Panc1 (cell line): ENCODE measurements around the gene UBAP2L. TPM values are rescaled to one million over a fixed set of nuclear protein-coding genes. Genes with fewer than 3 reads are reported as not detected.

ENCODE experiments used
- ATAC-seq: fragments of 200-7000 bp; cut with Tn5 transposase; 2 replicates; pipeline ENCODE4 v1.9.1; 2020; ENCODE audit warnings: mild to moderate bottlenecking, moderate library complexity
- BruUV-seq: library from RNA; stranded (reverse); fragments of 400-500 nt; replicated peaks from 2 replicates; lab custom pipeline; 2021; lab: Mats Ljungman, UMichigan
- CTCF ChIA-PET: fragments of 300-600 bp; sonication (Branson Sonifier 250); formaldehyde crosslinking; loops from one replicate; lab custom pipeline; 2022; ENCODE audit warnings: antibody characterized with exemption; lab: Charles Lee
- POLR2A ChIA-PET: fragments of 300-600 bp; sonication (Branson Sonifier 250); formaldehyde crosslinking; loops from one replicate; lab custom pipeline; 2022; ENCODE audit warnings: antibody characterized with exemption; lab: Charles Lee
- DNase-seq: peaks from one replicate; pipeline ENCODE4 v3.0.0-alpha.2; 2010; ENCODE audit warnings: low read depth, low spot score
- H3K27ac ChIP-seq: 2 replicates; pipeline ENCODE4 v1.5.1; 2011; ENCODE audit warnings: mild to moderate bottlenecking, low read length, inconsistent platforms
- H3K27me3 ChIP-seq: fragments of 200-500 bp; sonication (Bioruptor generic); 2 replicates; pipeline ENCODE4 v1.6.0; 2014; ENCODE audit warnings: low read length, inconsistent platforms; ENCODE audit not compliant: control insufficient read depth, insufficient read depth
- H3K36me3 ChIP-seq: fragments of 200-500 bp; sonication (Bioruptor generic); 2 replicates; pipeline ENCODE4 v1.5.1; 2014; ENCODE audit warnings: inconsistent platforms, mild to moderate bottlenecking, low read length, moderate library complexity; ENCODE audit not compliant: control insufficient read depth, insufficient read depth
- H3K4me1 ChIP-seq: 2 replicates; pipeline ENCODE4 v1.5.1; 2011; ENCODE audit warnings: inconsistent platforms, mild to moderate bottlenecking, low read length, moderate library complexity; ENCODE audit not compliant: control insufficient read depth, insufficient read depth
- H3K4me3 ChIP-seq, 2 experiments: 2 replicates each; pipeline ENCODE4 v1.5.1; 2011 to 2012; ENCODE audit warnings: low read depth in 2 of 2, low read length in 2 of 2, mild to moderate bottlenecking in 2 of 2, inconsistent platforms in 1 of 2, moderate library complexity in 1 of 2
- H3K9me3 ChIP-seq: fragments of 200-500 bp; sonication (Bioruptor generic); 2 replicates; pipeline ENCODE4 v1.5.1; 2014; ENCODE audit warnings: low read depth, mild to moderate bottlenecking, inconsistent platforms, low read length, moderate library complexity; ENCODE audit not compliant: control insufficient read depth, insufficient read depth
- POLR2AphosphoS5 ChIP-seq: IDR thresholded peaks from 2 replicates; pipeline ENCODE4 v1.6.1; 2012; ENCODE audit warnings: mild to moderate bottlenecking, low read depth, low read length, moderate library complexity
- SIN3A ChIP-seq: IDR thresholded peaks from 2 replicates; pipeline ENCODE4 v1.6.1; 2012; ENCODE audit warnings: low read depth, mild to moderate bottlenecking, low read length, moderate library complexity, borderline replicate concordance; ENCODE audit not compliant: insufficient read depth
- TCF7L2 ChIP-seq: IDR thresholded peaks from 2 replicates; pipeline ENCODE4 v1.6.1; 2011; ENCODE audit warnings: mild to moderate bottlenecking, low read depth, low read length, inconsistent platforms
- in situ Hi-C: cut with HindIII; loops from 2 replicates; pipeline ENCODE4 v1.10.0; 2016; ENCODE audit warnings: low sequenced_read_pairs, low pct_unique_long_range_greater_than_20kb
- intact Hi-C: fragments of 100-400 bp; cut with micrococcal nuclease; formaldehyde crosslinking; loops from one replicate; pipeline ENCODE4 v1.10.0; 2022; ENCODE audit not compliant: unreplicated experiment
- total RNA-seq: library from RNA; stranded (reverse); gene quantifications from one replicate; pipeline ENCODE4 v1.2.1, GENCODE V29; 2021; ENCODE audit not compliant: unreplicated experiment
- TF ChIP-seq, protein P1 (sequence below): fragments of 450-650 bp; IDR thresholded peaks from 2 replicates; pipeline ENCODE4 v1.5.1; 2017; ENCODE audit warnings: mild to moderate bottlenecking
- TF ChIP-seq, protein P2 (sequence below), 2 experiments: IDR thresholded peaks; 2 replicates each; pipeline ENCODE4 v1.6.1; 2011 to 2012; ENCODE audit warnings: low read depth in 2 of 2, control low read depth in 1 of 2, low read length in 1 of 2, mild to moderate bottlenecking in 1 of 2, moderate library complexity in 1 of 2; ENCODE audit not compliant: insufficient read depth in 1 of 2

UBAP2L gene
- total RNA-seq, 1 experiment from 2014 or later = 227 TPM

DNA sequence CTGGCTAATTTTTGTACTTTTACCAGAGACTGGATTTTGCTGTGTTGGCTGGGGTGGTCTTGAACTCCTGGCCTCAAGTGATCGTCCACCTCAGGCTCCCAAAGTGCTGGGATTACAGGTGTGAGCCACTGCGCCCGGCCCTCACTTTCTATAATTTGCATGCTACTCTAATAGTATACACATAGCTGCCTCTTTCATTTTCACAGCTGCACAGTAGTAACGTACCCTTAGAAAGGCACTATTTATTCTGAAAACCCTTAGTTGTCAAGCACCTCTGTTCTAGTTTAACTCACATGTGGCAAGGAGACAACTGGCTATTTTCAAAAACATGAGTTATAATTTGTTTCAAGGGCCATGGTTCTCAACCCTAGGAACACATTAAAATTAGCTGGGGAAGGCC lies 46.1 kb upstream of the UBAP2L start:
- TF ChIP-seq SIN3A = no peak
- TF ChIP-seq, protein P1, sequence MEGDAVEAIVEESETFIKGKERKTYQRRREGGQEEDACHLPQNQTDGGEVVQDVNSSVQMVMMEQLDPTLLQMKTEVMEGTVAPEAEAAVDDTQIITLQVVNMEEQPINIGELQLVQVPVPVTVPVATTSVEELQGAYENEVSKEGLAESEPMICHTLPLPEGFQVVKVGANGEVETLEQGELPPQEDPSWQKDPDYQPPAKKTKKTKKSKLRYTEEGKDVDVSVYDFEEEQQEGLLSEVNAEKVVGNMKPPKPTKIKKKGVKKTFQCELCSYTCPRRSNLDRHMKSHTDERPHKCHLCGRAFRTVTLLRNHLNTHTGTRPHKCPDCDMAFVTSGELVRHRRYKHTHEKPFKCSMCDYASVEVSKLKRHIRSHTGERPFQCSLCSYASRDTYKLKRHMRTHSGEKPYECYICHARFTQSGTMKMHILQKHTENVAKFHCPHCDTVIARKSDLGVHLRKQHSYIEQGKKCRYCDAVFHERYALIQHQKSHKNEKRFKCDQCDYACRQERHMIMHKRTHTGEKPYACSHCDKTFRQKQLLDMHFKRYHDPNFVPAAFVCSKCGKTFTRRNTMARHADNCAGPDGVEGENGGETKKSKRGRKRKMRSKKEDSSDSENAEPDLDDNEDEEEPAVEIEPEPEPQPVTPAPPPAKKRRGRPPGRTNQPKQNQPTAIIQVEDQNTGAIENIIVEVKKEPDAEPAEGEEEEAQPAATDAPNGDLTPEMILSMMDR = no peak
- TF ChIP-seq, protein P2, sequence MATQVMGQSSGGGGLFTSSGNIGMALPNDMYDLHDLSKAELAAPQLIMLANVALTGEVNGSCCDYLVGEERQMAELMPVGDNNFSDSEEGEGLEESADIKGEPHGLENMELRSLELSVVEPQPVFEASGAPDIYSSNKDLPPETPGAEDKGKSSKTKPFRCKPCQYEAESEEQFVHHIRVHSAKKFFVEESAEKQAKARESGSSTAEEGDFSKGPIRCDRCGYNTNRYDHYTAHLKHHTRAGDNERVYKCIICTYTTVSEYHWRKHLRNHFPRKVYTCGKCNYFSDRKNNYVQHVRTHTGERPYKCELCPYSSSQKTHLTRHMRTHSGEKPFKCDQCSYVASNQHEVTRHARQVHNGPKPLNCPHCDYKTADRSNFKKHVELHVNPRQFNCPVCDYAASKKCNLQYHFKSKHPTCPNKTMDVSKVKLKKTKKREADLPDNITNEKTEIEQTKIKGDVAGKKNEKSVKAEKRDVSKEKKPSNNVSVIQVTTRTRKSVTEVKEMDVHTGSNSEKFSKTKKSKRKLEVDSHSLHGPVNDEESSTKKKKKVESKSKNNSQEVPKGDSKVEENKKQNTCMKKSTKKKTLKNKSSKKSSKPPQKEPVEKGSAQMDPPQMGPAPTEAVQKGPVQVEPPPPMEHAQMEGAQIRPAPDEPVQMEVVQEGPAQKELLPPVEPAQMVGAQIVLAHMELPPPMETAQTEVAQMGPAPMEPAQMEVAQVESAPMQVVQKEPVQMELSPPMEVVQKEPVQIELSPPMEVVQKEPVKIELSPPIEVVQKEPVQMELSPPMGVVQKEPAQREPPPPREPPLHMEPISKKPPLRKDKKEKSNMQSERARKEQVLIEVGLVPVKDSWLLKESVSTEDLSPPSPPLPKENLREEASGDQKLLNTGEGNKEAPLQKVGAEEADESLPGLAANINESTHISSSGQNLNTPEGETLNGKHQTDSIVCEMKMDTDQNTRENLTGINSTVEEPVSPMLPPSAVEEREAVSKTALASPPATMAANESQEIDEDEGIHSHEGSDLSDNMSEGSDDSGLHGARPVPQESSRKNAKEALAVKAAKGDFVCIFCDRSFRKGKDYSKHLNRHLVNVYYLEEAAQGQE (IDR thresholded peaks at IDR 0.05; ENCODE audit: insufficient read depth in 1 of 2, low read depth in 2 of 2, low read length in 1 of 2) = no peak
- no peak for TF ChIP-seq POLR2AphosphoS5
- no peak for TF ChIP-seq TCF7L2
- DNase-seq (no peak), ATAC-seq (no peak)
- H3K4me3 ChIP-seq = no peak overlapping the region
- intact Hi-C loops (no loop called here), in situ Hi-C loops (no loop called here)
- BruUV-seq = no TSS peak
- H3K27ac ChIP-seq = no peak overlapping the region
- H3K27me3 ChIP-seq = no peaks in the 10 kb centered on the region
- H3K9me3 ChIP-seq = no peaks in the 10 kb centered on the region
- H3K4me1 ChIP-seq = peaks cover 17% of the 10 kb centered on the region
- H3K36me3 ChIP-seq = peaks cover 40% of the 10 kb centered on the region
- POLR2A ChIA-PET = no interaction called here
- CTCF ChIA-PET = no interaction called here

DNA sequence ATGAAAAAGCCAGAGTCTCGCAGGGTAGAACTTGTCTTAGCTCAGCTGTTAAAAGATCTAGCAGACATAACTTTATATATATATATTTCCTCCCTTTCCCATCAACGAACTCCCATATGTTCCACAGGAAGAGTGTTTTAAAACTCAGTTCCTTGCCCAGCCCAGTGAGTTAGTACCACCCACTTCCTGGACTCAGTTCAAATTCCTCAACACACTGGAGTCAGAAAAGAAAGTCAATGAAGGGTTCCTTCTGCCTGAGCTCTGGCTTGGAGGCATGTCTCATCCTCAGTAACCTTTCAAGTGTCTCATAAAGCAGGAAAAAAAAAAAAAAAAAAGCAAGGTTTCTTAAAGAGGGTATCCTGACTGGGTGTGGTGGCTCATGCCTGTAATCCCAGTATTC lies 44.4 kb upstream of the UBAP2L start:
- intact Hi-C loops (no loop called here), in situ Hi-C loops (no loop called here)
- TF ChIP-seq SIN3A = no peak
- TF ChIP-seq POLR2AphosphoS5 = no peak
- TF ChIP-seq, protein P1 = no peak
- TF ChIP-seq, protein P2 (IDR thresholded peaks at IDR 0.05; ENCODE audit: insufficient read depth in 1 of 2, low read depth in 2 of 2, low read length in 1 of 2) = no peak
- no peak for TF ChIP-seq TCF7L2
- ATAC-seq (no peak), DNase-seq (no peak)
- Histone ChIP-seq H3K9me3 (no peaks in the 10 kb centered on the region), H3K4me3 (no peak overlapping the region), H3K4me1 (peaks cover 34% of the 10 kb centered on the region), H3K27me3 (no peaks in the 10 kb centered on the region), H3K36me3 (peaks cover 28% of the 10 kb centered on the region), H3K27ac (no peak overlapping the region)
- no TSS peak for BruUV-seq
- ChIA-PET POLR2A (interaction anchor here (0.6 kb wide), 1 partner anchor 19 kb away, joined by 10 read pairs; no protein-coding TSS in a partner anchor), CTCF (interaction anchor here (0.6 to 0.7 kb wide), 2 partner anchors 30 to 1429 kb away, joined by 3 to 11 read pairs; no protein-coding TSS in a partner anchor)
